Measurements from ENCODE around the gene MT4. TPM values are rescaled to one million over a fixed set of nuclear protein-coding genes. Genes with fewer than 3 reads are reported as not detected.

Gene MT4
- polyA plus RNA-seq, 2 of the 4 experiments (the other 2 are of a cell fraction), result not detected

DNA sequence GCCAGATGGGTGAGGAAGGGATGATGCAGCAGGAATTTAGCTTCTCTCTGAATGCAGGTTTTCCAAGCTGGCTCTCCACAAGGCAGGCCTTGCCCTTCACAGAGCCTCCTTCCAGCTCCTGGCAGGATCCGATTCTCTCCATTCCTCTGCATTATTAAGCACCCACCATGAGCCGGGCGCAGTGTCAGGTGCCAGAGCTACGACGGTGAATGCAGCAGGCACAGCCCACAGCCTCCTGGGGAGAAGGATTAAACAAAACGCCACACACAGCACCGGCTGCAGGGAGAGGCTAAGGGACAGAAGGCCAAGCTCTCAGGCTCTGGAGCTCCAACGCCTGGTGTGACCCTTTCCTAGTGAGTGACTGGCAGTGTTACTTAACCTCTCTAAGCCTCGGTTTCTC lies 36.5 kb downstream of the MT4 start:
- no peak for DNase-seq (ENCODE audit: low read depth in 1 of 2, low spot score in 1 of 2)
- Histone ChIP-seq H3K4me2 (no peak overlapping the region), H3K4me1 (peaks cover 20% of the 10 kb centered on the region), H3K27ac (peak overlapping the region; percentile 34 to 61; a peak in 4 of 6 replicates), H3K9me3 (no peaks in the 10 kb centered on the region), H3K4me3 (no peak overlapping the region)
- ChIA-PET POLR2A (interaction anchor here (0.5 to 1.0 kb wide), 2 partner anchors 101 to 269 kb away, joined by 3 read pairs; no protein-coding TSS in a partner anchor), CTCF (interaction anchor here (0.7 to 19.7 kb wide), 34 partner anchors 9 to 375 kb away, joined by 3 to 340 read pairs (median 4); partner anchors contain the start of genes MT1A, MT1B, MT1F and MT1X)
- TF ChIP-seq BCL3 (IDR thresholded peaks at IDR 0.05), result no peak
- no peak for TF ChIP-seq FOSB (CRISPR knock-in tag; IDR thresholded peaks at IDR 0.05)
- TF ChIP-seq TP53 (CRISPR knock-in tag; IDR thresholded peaks at IDR 0.05), result no peak
- TF ChIP-seq MAX (IDR thresholded peaks at IDR 0.05), result no peak
- no peak for TF ChIP-seq RNF2 (IDR thresholded peaks at IDR 0.05; ENCODE audit: borderline replicate concordance, low read depth)
- TF ChIP-seq, protein P1, sequence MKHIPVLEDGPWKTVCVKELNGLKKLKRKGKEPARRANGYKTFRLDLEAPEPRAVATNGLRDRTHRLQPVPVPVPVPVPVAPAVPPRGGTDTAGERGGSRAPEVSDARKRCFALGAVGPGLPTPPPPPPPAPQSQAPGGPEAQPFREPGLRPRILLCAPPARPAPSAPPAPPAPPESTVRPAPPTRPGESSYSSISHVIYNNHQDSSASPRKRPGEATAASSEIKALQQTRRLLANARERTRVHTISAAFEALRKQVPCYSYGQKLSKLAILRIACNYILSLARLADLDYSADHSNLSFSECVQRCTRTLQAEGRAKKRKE (CRISPR knock-in tag; IDR thresholded peaks at IDR 0.05; ENCODE audit: low read depth), result no peak
- TF ChIP-seq FOXS1 (CRISPR knock-in tag; IDR thresholded peaks at IDR 0.05), result no peak
- FAIRE-seq, result no peak
- ATAC-seq, result no peak
- 67% methylated on average over 9 of the region's 9 CpGs for WGBS (ENCODE audit: missing lambda C conversion rate)

- Histone ChIP-seq H3K4me2 (no peak overlapping the region), H3K27ac (peak overlapping the region; percentile 93 to 96; a peak in 5 of 6 replicates), H3K4me1 (peaks cover 38% of the 10 kb centered on the region), H3K9me3 (no peaks in the 10 kb centered on the region), H3K4me3 (no peak overlapping the region)
- CTCF ChIA-PET, result interaction anchor here (0.6 to 19.7 kb wide), 25 partner anchors 9 to 258 kb away, joined by 3 to 340 read pairs (median 4); partner anchors contain the start of genes MT1A, MT1B, MT1E and MT1F
- DNase-seq (ENCODE audit: low read depth in 1 of 2, low spot score in 1 of 2), result peak; percentile 67 to 78
- WGBS (ENCODE audit: missing lambda C conversion rate), result 69% methylated on average over 4 of the region's 4 CpGs
- TF ChIP-seq ZNF302 (CRISPR knock-in tag; IDR thresholded peaks at IDR 0.05) (no peak), RAD21 (conservative IDR thresholded peaks at IDR 0.05 in 1 of 2, IDR thresholded peaks at IDR 0.05 in 1 of 2) (peak; percentile 65 to 71), NFE2L2 (conservative IDR thresholded peaks at IDR 0.05; ENCODE audit: low read length) (no peak), SMC3 (IDR thresholded peaks at IDR 0.05) (peak; percentile 78), CTCF (IDR thresholded peaks at IDR 0.05) (peak; percentile 52)
- no peak for FAIRE-seq
- no peak for ATAC-seq
- POLR2A ChIA-PET, result interaction anchor here (0.9 to 10.8 kb wide), 3 partner anchors 40 to 98 kb away, joined by 4 to 185 read pairs (median 6); partner anchors contain the start of gene MT1X
Observed at GRCh38 chr16:56603589-56603988, 38.7 kb downstream of the MT4 start.

DNA sequence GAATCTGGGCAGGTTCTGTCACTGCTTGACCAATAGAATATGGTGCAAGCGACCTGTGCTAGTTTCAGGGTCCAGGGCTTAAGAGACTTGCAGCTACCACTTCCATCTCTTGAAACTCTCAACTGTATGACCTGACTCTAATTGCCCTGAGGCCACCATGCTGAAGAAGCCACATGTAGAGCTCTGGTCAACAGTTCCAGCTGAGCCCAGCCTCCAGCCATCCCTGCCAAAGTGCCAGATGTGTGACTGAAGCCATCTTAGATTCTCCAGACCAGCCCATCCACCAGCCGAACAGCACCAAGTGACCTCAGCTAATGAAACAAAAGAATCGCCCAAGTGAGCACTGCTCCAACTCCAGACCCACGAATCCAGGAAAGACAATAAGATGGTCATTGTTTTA lies 40.1 kb downstream of the MT4 start:
- no peak for ATAC-seq
- 94% methylated on average over 4 of the region's 4 CpGs for WGBS (ENCODE audit: missing lambda C conversion rate)
- no peak for DNase-seq (ENCODE audit: low read depth in 1 of 2, low spot score in 1 of 2)
- Histone ChIP-seq H3K4me1 (peaks cover 42% of the 10 kb centered on the region), H3K4me3 (no peak overlapping the region), H3K27ac (peak overlapping the region; percentile 93 to 96), H3K4me2 (no peak overlapping the region; the same call in 2 of the 3 replicates), H3K9me3 (no peaks in the 10 kb centered on the region)
- TF ChIP-seq MAFK (IDR thresholded peaks at IDR 0.05; ENCODE audit: partially characterized antibody) (no peak), TP53 (CRISPR knock-in tag; IDR thresholded peaks at IDR 0.05) (no peak), MAZ (IDR thresholded peaks at IDR 0.05; ENCODE audit: borderline replicate concordance, low read depth, low read length) (no peak), SREBF2 (IDR thresholded peaks at IDR 0.05) (no peak), PHF8 (IDR thresholded peaks at IDR 0.05; ENCODE audit: borderline replicate concordance, low read depth) (no peak), CEBPB (IDR thresholded peaks at IDR 0.05) (no peak), MAX (IDR thresholded peaks at IDR 0.05) (no peak), FOSB (CRISPR knock-in tag; IDR thresholded peaks at IDR 0.05) (no peak), JUNB (IDR thresholded peaks at IDR 0.05) (no peak), EHMT2 (IDR thresholded peaks at IDR 0.05; ENCODE audit: low read depth) (no peak), GATA3 (IDR thresholded peaks at IDR 0.05; ENCODE audit: borderline replicate concordance) (no peak), EHF (CRISPR knock-in tag; IDR thresholded peaks at IDR 0.05) (no peak), HOXB13 (CRISPR knock-in tag; IDR thresholded peaks at IDR 0.05; ENCODE audit: low read depth) (no peak), HOXA7 (CRISPR knock-in tag; IDR thresholded peaks at IDR 0.05) (no peak), FOXS1 (CRISPR knock-in tag; IDR thresholded peaks at IDR 0.05) (no peak)
- TF ChIP-seq, protein P2, sequence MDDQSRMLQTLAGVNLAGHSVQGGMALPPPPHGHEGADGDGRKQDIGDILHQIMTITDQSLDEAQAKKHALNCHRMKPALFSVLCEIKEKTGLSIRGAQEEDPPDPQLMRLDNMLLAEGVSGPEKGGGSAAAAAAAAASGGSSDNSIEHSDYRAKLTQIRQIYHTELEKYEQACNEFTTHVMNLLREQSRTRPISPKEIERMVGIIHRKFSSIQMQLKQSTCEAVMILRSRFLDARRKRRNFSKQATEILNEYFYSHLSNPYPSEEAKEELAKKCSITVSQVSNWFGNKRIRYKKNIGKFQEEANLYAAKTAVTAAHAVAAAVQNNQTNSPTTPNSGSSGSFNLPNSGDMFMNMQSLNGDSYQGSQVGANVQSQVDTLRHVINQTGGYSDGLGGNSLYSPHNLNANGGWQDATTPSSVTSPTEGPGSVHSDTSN (IDR thresholded peaks at IDR 0.05), result no peak
- TF ChIP-seq, protein P1 (CRISPR knock-in tag; IDR thresholded peaks at IDR 0.05; ENCODE audit: low read depth), result no peak
- CTCF ChIA-PET, result interaction anchor here (1.1 to 19.7 kb wide), 12 partner anchors 12 to 185 kb away, joined by 3 to 340 read pairs (median 6); partner anchors contain the start of genes MT1A, MT1B and MT1F
- FAIRE-seq, result no peak
- POLR2A ChIA-PET, result interaction anchor here (10.8 kb wide), 1 partner anchor 79 kb away, joined by 185 read pairs; the partner anchor contains the start of gene MT1X

All from A549 (cell line).